Stimulated activated memory B cell treated with anti-CD40 and anti-IgM and Interleukin-4, amounts not matched to agents 10 μg/mL and 1 μg/mL and 100 μg/mL, for 72 hours (primary cell): ENCODE measurements around the gene SCP2.

Experiments
- ATAC-seq: fragments of 150-1000 bp; cut with Tn5 transposase; 2 replicates; pipeline ENCODE4 v1.10.0; 2021
- H3K27ac Mint-ChIP-seq: one replicate; pipeline ENCODE4 v1.8.0; 2022; ENCODE audit warnings: mild to moderate bottlenecking, mixed read lengths
- H3K27me3 Mint-ChIP-seq: one replicate; pipeline ENCODE4 v1.8.0; 2022; ENCODE audit warnings: mixed read lengths
- H3K36me3 Mint-ChIP-seq: one replicate; pipeline ENCODE4 v1.8.0; 2022; ENCODE audit warnings: mixed read lengths
- H3K4me1 Mint-ChIP-seq: one replicate; pipeline ENCODE4 v1.8.0; 2022; ENCODE audit warnings: mixed read lengths
- H3K4me3 Mint-ChIP-seq: one replicate; pipeline ENCODE4 v1.8.0; 2022; ENCODE audit warnings: mild to moderate bottlenecking, moderate library complexity, mixed read lengths
- H3K9me3 Mint-ChIP-seq: one replicate; pipeline ENCODE4 v1.8.0; 2022; ENCODE audit warnings: mixed read lengths

Gene SCP2

DNA sequence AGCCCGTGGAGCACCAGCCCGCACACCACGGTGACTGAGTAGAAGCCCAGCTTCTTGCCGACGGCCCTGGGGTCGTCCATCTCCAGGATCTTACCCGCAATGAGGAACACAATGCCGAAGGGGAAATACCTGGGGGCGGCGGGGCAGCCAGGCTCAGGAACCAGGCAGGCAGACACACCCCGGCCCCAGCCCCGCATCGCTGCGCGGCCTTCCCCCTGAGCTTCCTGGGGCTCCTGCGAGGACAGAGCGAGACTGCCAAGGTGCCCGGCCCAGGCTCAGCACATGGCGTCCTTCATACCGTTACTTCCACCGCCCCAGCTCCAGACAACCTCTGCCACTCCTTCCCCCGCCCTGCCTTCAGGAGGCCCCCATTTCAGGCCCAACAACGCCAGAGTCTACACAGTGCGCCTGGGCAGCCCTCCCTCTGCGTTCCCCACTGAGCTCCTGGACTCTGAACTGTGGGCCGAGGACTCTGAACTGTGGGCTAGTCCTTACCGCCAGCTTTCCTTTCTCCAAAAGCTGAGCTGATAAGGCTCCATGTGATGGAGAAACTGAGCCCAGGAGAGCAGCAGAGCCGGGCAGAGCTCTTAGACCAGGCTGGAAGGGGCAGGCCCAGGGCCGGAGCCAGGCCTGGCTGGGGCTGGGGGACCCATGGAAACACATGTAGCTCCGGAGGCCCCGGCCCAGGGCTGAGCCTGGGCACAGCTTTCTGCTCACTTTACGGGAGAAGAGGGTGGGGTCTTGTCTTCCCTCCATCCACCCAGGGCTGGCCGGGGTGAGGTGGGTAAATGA, 165.8 kb downstream of the SCP2 start:
- H3K4me1 Mint-ChIP-seq: no peaks in the 10 kb centered on the region
- H3K27me3 Mint-ChIP-seq: no peaks in the 10 kb centered on the region
- no peak for ATAC-seq
- H3K36me3 Mint-ChIP-seq: no peaks in the 10 kb centered on the region
- H3K4me3 Mint-ChIP-seq: no peak overlapping the region
- H3K27ac Mint-ChIP-seq: no peak overlapping the region
- no peaks in the 10 kb centered on the region for H3K9me3 Mint-ChIP-seq

DNA sequence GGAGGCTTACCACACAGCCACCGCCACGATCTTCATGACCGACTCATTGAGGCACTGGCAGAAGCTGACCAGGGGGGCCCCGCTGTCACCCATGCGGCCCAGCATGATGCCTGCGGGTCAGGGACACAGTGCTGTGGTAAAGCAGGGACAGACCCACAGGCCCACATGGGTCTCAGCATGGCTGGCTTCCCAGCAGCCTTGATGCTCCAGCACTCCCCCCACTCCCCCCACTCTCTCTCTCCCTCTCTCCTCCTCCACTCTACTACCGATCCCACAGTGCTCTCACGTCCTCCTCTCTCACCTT, 166.3 kb downstream of the SCP2 start:
- Mint-ChIP-seq H3K4me3 (no peak overlapping the region), H3K36me3 (no peaks in the 10 kb centered on the region), H3K9me3 (no peaks in the 10 kb centered on the region), H3K27ac (no peak overlapping the region), H3K27me3 (no peaks in the 10 kb centered on the region), H3K4me1 (no peaks in the 10 kb centered on the region)
- no peak for ATAC-seq

DNA sequence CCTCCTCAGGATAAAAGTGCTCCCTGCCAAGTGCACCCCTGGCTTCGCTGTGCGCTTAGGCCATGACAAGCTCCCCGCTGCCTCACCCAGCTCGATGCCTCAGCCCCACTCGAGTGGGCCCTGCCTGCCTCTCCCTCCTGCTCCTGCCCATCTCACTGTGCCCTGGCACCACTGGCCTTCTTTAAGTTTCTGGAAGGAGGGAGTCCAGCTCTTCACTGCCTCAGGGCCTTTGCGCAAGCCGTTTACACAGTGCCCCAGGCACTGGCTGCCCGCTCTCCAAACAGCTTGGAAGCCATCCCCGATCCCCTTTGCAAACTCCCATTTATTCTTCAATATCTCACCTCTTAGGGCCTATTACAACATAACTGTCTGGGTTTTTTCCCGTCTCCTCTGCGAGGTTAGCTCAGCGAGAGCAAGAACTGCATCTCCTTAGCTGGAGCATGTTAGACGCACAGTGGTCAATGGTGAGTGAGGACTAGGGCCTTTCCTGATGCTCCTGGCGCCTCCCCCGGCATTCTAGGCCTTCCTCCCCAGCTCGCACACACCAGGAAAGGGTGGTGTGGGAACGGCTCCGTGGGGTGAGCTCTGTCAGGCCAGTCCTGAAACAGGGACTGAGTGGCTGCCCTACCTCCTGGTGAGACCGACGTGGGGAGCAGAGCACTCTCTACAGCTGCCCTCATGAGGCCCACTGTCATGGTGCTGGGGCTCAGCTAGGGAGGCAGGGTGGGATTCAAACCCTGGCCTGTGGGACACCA, 166.9 kb downstream of the SCP2 start:
- Mint-ChIP-seq H3K4me1 (no peaks in the 10 kb centered on the region), H3K4me3 (no peak overlapping the region), H3K27me3 (no peaks in the 10 kb centered on the region), H3K9me3 (no peaks in the 10 kb centered on the region), H3K27ac (no peak overlapping the region), H3K36me3 (no peaks in the 10 kb centered on the region)
- ATAC-seq: no peak

DNA sequence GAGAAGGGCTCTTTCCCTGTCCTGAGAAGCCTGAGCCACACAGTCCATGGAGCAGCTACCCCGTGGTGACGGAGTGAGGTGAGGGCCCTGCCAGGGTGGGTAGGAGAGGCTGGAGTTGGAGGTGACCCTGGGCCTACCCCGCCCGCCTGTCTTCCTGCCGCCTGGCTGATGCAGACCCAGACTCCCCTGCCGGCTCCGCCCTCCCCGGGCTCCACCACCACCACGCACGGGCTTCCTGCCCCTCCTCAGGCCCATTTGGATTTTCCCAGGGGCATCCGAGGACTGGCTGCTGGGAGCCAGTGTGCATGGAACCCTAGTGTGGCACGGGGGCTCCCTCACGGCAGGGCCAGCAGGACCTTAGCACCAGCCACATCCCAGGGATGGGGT, 167.4 kb downstream of the SCP2 start:
- H3K27me3 Mint-ChIP-seq: no peaks in the 10 kb centered on the region
- no peaks in the 10 kb centered on the region for H3K4me1 Mint-ChIP-seq
- no peaks in the 10 kb centered on the region for H3K9me3 Mint-ChIP-seq
- no peak for ATAC-seq
- no peak overlapping the region for H3K4me3 Mint-ChIP-seq
- no peak overlapping the region for H3K27ac Mint-ChIP-seq
- H3K36me3 Mint-ChIP-seq: no peaks in the 10 kb centered on the region
